Measurements from ENCODE around the gene PVRIG.
"Not testable (repeated sequence)": the region's sequence is repeated elsewhere in the genome, so short reads cannot be mapped to it uniquely, and the experiment has no call there.

GRCh38 chr7:100192281-100192862 is 27.4 kb upstream of the PVRIG start:
- not testable (repeated sequence) for TF ChIP-seq CTCF (IDR thresholded peaks at IDR 0.05; ENCODE audit: poor library complexity); EZH2 (IDR thresholded peaks at IDR 0.05; ENCODE audit: borderline replicate concordance)
